A673 (cell line): Measurements from ENCODE around the gene MSI2.

Source experiments
- EZH2 ChIP-seq: fragments of 200-600 bp; sonication (generic); IDR thresholded peaks from 2 replicates; pipeline ENCODE4 v1.6.1; 2017; ENCODE audit warnings: borderline replicate concordance, low read depth, mild to moderate bottlenecking, mixed read lengths, antibody characterized with exemption, low read length; ENCODE audit not compliant: poor library complexity, severe bottlenecking
- TF ChIP-seq, protein P1 (sequence below): fragments of 300-800, 200-600 bp; sonication (generic); conservative IDR thresholded peaks from 2 replicates; pipeline ENCODE4 v1.5.1; 2017; ENCODE audit warnings: low read depth, mild to moderate bottlenecking, antibody characterized with exemption, low read length, moderate library complexity, mixed read lengths

DNA sequence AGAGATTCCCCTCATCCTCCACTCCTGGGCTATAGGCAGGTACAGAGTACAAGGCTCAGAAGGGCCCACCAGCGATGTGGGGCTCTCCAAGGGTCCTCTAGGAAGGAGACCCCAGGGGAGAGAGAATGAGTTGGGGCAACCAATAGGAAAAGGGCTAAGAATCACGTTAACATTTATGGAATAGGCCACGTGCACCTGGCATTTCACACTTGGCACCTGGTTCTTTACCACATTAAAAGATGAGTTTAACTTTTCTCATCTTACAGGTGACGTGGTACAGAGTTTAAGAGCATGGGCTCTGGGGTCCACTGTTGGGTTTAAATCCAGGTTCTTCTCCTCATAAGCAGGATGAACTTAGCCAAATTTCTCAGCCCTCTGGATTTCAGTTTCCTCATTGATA, 245.7 kb downstream of the MSI2 start:
- TF ChIP-seq, protein P1, sequence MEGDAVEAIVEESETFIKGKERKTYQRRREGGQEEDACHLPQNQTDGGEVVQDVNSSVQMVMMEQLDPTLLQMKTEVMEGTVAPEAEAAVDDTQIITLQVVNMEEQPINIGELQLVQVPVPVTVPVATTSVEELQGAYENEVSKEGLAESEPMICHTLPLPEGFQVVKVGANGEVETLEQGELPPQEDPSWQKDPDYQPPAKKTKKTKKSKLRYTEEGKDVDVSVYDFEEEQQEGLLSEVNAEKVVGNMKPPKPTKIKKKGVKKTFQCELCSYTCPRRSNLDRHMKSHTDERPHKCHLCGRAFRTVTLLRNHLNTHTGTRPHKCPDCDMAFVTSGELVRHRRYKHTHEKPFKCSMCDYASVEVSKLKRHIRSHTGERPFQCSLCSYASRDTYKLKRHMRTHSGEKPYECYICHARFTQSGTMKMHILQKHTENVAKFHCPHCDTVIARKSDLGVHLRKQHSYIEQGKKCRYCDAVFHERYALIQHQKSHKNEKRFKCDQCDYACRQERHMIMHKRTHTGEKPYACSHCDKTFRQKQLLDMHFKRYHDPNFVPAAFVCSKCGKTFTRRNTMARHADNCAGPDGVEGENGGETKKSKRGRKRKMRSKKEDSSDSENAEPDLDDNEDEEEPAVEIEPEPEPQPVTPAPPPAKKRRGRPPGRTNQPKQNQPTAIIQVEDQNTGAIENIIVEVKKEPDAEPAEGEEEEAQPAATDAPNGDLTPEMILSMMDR = no peak
- TF ChIP-seq EZH2 = no peak
